ENCODE measurements around the gene SLC25A22.

DNA sequence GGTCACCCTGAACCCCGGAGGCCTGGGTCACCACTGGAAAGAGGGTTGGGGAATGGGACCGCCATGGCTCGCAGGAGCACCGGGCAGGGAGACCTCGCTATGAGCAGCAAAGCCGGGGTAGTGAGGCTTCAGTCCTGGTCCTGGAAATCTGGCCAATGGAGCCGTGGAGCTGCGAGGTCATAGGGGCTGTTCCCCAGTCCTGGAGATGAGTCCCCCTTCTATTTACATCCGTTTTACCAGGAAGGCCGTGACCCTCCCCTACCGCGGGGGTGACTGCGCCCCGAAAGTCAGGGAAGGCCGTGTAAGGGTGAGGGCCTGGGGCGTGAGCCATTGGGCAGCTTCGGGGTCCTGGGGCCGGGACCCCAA lies 6.5 kb upstream of the SLC25A22 start:
- TF ChIP-seq, protein P1, sequence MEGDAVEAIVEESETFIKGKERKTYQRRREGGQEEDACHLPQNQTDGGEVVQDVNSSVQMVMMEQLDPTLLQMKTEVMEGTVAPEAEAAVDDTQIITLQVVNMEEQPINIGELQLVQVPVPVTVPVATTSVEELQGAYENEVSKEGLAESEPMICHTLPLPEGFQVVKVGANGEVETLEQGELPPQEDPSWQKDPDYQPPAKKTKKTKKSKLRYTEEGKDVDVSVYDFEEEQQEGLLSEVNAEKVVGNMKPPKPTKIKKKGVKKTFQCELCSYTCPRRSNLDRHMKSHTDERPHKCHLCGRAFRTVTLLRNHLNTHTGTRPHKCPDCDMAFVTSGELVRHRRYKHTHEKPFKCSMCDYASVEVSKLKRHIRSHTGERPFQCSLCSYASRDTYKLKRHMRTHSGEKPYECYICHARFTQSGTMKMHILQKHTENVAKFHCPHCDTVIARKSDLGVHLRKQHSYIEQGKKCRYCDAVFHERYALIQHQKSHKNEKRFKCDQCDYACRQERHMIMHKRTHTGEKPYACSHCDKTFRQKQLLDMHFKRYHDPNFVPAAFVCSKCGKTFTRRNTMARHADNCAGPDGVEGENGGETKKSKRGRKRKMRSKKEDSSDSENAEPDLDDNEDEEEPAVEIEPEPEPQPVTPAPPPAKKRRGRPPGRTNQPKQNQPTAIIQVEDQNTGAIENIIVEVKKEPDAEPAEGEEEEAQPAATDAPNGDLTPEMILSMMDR (IDR thresholded peaks at IDR 0.05): no peak
- no peak for TF ChIP-seq POLR2A (IDR thresholded peaks at IDR 0.05)
- no peak for TF ChIP-seq EP300 (IDR thresholded peaks at IDR 0.05)
